K562 (cell line): ENCODE data around the gene SLC7A5. TPM values are rescaled to one million over a fixed set of nuclear protein-coding genes. Genes with fewer than 3 reads are reported as not detected.

Source experiments
- ATAC-seq: fragments of 200-7000 bp; cut with Tn5 transposase; 3 replicates; pipeline ENCODE4 v1.9.1; 2020; ENCODE audit warnings: moderate library complexity
- BruUV-seq: library from RNA; stranded (reverse); fragments of 400-500 nt; replicated peaks from 2 replicates; lab custom pipeline; 2021; lab: Mats Ljungman, UMichigan
- CTCF ChIA-PET: fragments of 300-600 bp; formaldehyde crosslinking; extraction: SDS; loops from one replicate; lab custom pipeline; 2021; ENCODE audit warnings: low intra/inter-chr PET ratio; lab: Yijun Ruan, JAX
- POLR2A ChIA-PET: fragments of 300-600, 350-650 bp; sonication (Branson Sonifier 250); formaldehyde crosslinking; extraction: SDS; loops from one replicate; lab custom pipeline; 2021; ENCODE audit warnings: antibody characterized with exemption, inconsistent platforms; lab: Yijun Ruan, JAX
- DNase-seq, 4 experiments: peaks; one replicate each; pipeline versions ENCODE4 v3.0.0 to v3.0.0-alpha.2; 2011 to 2018; ENCODE audit warnings: low spot score in 3 of 4, mixed read lengths in 3 of 4; ENCODE audit errors: extremely low read depth in 1 of 4
- FAIRE-seq: peaks from 2 replicates; lab custom pipeline; 2011; peaks lifted over from hg19 to GRCh38; lab: Jason Lieb, UNC
- H2AFZ ChIP-seq: 2 replicates; pipeline ENCODE4 v1.6.0; 2011; ENCODE audit warnings: low read depth, low read length, control low read depth, inconsistent platforms
- H3K27ac ChIP-seq: fragments of 200-600 bp; 3 replicates; pipeline ENCODE4 v1.8.0; 2011; ENCODE audit warnings: low read depth, mild to moderate bottlenecking, control low read depth, inconsistent platforms, low read length, moderate library complexity, mixed read lengths; ENCODE audit errors: extremely low read depth
- H3K27me3 ChIP-seq, 2 experiments: fragments of 300-600 bp in 1 of 2; 2 replicates in 1 of 2; 3 replicates in 1 of 2; pipeline versions ENCODE4 v1.6.0 to v1.8.0; 2011; ENCODE audit warnings: inconsistent platforms in 2 of 2, low read length in 2 of 2, mild to moderate bottlenecking in 1 of 2, mixed read lengths in 1 of 2, moderate library complexity in 1 of 2; ENCODE audit not compliant: control insufficient read depth in 2 of 2, insufficient read depth in 2 of 2
- H3K36me3 ChIP-seq: fragments of 300-600 bp; 3 replicates; pipeline ENCODE4 v1.8.0; 2011; ENCODE audit warnings: mild to moderate bottlenecking, low read length, inconsistent platforms; ENCODE audit not compliant: control insufficient read depth, insufficient read depth
- H3K4me1 ChIP-seq, 2 experiments: fragments of 200-600 bp in 1 of 2; replicated peaks in 1 of 2; 2 replicates in 1 of 2; 3 replicates in 1 of 2; pipeline versions ENCODE4 v1.5.1 to v1.8.0; 2011; ENCODE audit warnings: inconsistent platforms in 2 of 2, low read length in 2 of 2, mild to moderate bottlenecking in 1 of 2, mixed read lengths in 1 of 2, moderate library complexity in 1 of 2; ENCODE audit not compliant: control insufficient read depth in 2 of 2, insufficient read depth in 2 of 2
- H3K4me2 ChIP-seq: 2 replicates; pipeline ENCODE4 v1.6.1; 2011; ENCODE audit warnings: low read length, control low read depth, inconsistent platforms, mixed read lengths; ENCODE audit not compliant: insufficient read depth
- H3K4me3 ChIP-seq: fragments of 200-600 bp; sonication (generic), shearing (Covaris generic); 2 replicates; pipeline ENCODE4 v1.5.1; 2016; ENCODE audit warnings: control low read depth, inconsistent platforms
- H3K79me2 ChIP-seq: fragments of 200-600 bp; 3 replicates; pipeline ENCODE4 v1.8.0; 2011; ENCODE audit warnings: low read length, inconsistent platforms; ENCODE audit not compliant: control insufficient read depth, insufficient read depth
- H3K9ac ChIP-seq, 2 experiments: 2 replicates each; pipeline versions ENCODE4 v1.6.0 to v1.6.1; 2011; ENCODE audit warnings: low read depth in 2 of 2, low read length in 2 of 2, control low read depth in 1 of 2, inconsistent platforms in 1 of 2, mild to moderate bottlenecking in 1 of 2, mixed read lengths in 1 of 2; ENCODE audit not compliant: insufficient read depth in 1 of 2
- H3K9me1 ChIP-seq: one replicate; pipeline ENCODE4 v1.6.0; 2011; ENCODE audit warnings: inconsistent platforms, mild to moderate bottlenecking, low read length, moderate library complexity; ENCODE audit not compliant: control insufficient read depth, insufficient read depth
- H3K9me3 ChIP-seq: replicated peaks from 2 replicates; pipeline ENCODE4 v1.5.1; 2011; ENCODE audit warnings: low read depth, low read length, inconsistent platforms; ENCODE audit not compliant: control insufficient read depth, insufficient read depth
- H4K20me1 ChIP-seq: replicated peaks from 2 replicates; pipeline ENCODE4 v1.6.1; 2011; ENCODE audit warnings: low read length, inconsistent platforms, mixed read lengths; ENCODE audit not compliant: control insufficient read depth, insufficient read depth
- CEBPG ChIP-seq, 3 experiments: fragments of 200-800 bp in 1 of 3; sonication (Bioruptor generic) in 1 of 3; sonication (generic) in 1 of 3; formaldehyde crosslinking in 1 of 3; IDR thresholded peaks in 2 of 3; conservative IDR thresholded peaks in 1 of 3; 2 replicates each; pipeline versions ENCODE4 v1.6.1 to v1.8.0; 2016 to 2022; ENCODE audit warnings: missing compliant biosample characterization in 2 of 3, missing genetic modification characterization in 2 of 3, mild to moderate bottlenecking in 1 of 3, missing genetic modification reagents in 1 of 3
- ILF3 ChIP-seq: fragments of 450-650 bp; IDR thresholded peaks from 2 replicates; pipeline ENCODE4 v1.6.1; 2018; ENCODE audit warnings: antibody characterized with exemption, mild to moderate bottlenecking, moderate library complexity, borderline replicate concordance
- KDM5B ChIP-seq: fragments of 200-600 bp; sonication (generic); IDR thresholded peaks from 2 replicates; pipeline ENCODE4 v1.6.1; 2012; ENCODE audit warnings: low read depth, mild to moderate bottlenecking, moderate library complexity, low read length, control low read depth, inconsistent platforms; ENCODE audit not compliant: insufficient replicate concordance
- MEIS2 ChIP-seq: fragments of 450-650 bp; IDR thresholded peaks from 2 replicates; pipeline ENCODE4 v1.6.1; 2014; ENCODE audit warnings: mild to moderate bottlenecking; ENCODE audit not compliant: partially characterized antibody
- PBX2 ChIP-seq, 2 experiments: IDR thresholded peaks in 1 of 2; conservative IDR thresholded peaks in 1 of 2; 2 replicates each; pipeline ENCODE4 v1.6.1; 2016; ENCODE audit warnings: low read depth in 2 of 2, mild to moderate bottlenecking in 1 of 2, missing compliant biosample characterization in 1 of 2, missing genetic modification characterization in 1 of 2, moderate library complexity in 1 of 2
- PKNOX1 ChIP-seq: fragments of 450-650 bp; IDR thresholded peaks from 2 replicates; pipeline ENCODE4 v1.6.1; 2016
- RAD21 ChIP-seq, 2 experiments: fragments of 250-450 bp in 1 of 2; fragments of 450-650 bp in 1 of 2; sonication (Bioruptor Pico) in 1 of 2; formaldehyde crosslinking in 1 of 2; IDR thresholded peaks in 1 of 2; conservative IDR thresholded peaks in 1 of 2; 2 replicates each; pipeline versions ENCODE4 v1.4.0 to v1.8.0; 2020 to 2022; ENCODE audit warnings: mild to moderate bottlenecking in 2 of 2, moderate library complexity in 1 of 2
- SAP30 ChIP-seq: fragments of 200-600 bp; sonication (generic); IDR thresholded peaks from 2 replicates; pipeline ENCODE4 v1.6.1; 2012; ENCODE audit warnings: borderline replicate concordance, low read depth, mild to moderate bottlenecking, moderate library complexity, low read length, control low read depth, inconsistent platforms; ENCODE audit not compliant: insufficient read depth, poor library complexity, severe bottlenecking
- STAT5B ChIP-seq: fragments of 250-450 bp; sonication (Bioruptor Pico); IDR thresholded peaks from 2 replicates; pipeline ENCODE4 v1.8.0; 2021; ENCODE audit warnings: mild to moderate bottlenecking, inconsistent platforms
- TARDBP ChIP-seq: fragments of 450-650 bp; IDR thresholded peaks from 2 replicates; pipeline ENCODE4 v1.6.1; 2016
- THAP7 ChIP-seq: fragments of 250-450 bp; sonication (Bioruptor Pico); IDR thresholded peaks from 2 replicates; pipeline ENCODE4 v1.5.0; 2021
- ZNF41 ChIP-seq: fragments of 250-450 bp; sonication (Bioruptor Pico); conservative IDR thresholded peaks from 2 replicates; pipeline ENCODE4 v1.4.0; 2020; ENCODE audit warnings: mild to moderate bottlenecking
- WGBS: fragments of 100-300 bp; shearing (Covaris generic); methylation state at CpG from one replicate; pipeline ENCODE4 v1.1.6; 2016; ENCODE audit warnings: low coverage, mixed read lengths; ENCODE audit not compliant: insufficient coverage; ENCODE audit errors: missing lambda C conversion rate; 5-methylcytosine and 5-hydroxymethylcytosine counted together
- in situ Hi-C: fragments of 300-500 bp; cut with MboI; formaldehyde crosslinking; loops from 4 replicates; pipeline ENCODE4 v1.15.0; 2018; ENCODE audit warnings: inconsistent platforms, mixed read lengths
- intact Hi-C: fragments of 100-400 bp; cut with micrococcal nuclease; formaldehyde crosslinking; loops from 2 replicates; pipeline ENCODE4 v1.14.2; 2022
- polyA plus RNA-seq, 8 experiments: library from polyadenylated mRNA; depleted of rRNA in 4 of 8; stranded (reverse) in 5 of 8; unstranded in 3 of 8; fragments of >200 nt; fragmentation: Nextera tagmentation in 2 of 8; fragmentation: Illumina TruSeq in 1 of 8; extraction: Ambion mirVana in 2 of 8; extraction: Trizol in 1 of 8; gene quantifications; 2 replicates each; pipeline versions ENCODE4 v1.2.1 to v1.2.3, GENCODE V29; 2011 to 2014; ENCODE audit warnings: inconsistent platforms in 1 of 8, missing spikeins in 1 of 8
- total RNA-seq, 7 experiments: library from RNA; depleted of rRNA in 6 of 7; stranded (reverse); fragments of >200 nt in 6 of 7; fragmentation: Illumina TruSeq in 2 of 7; extraction: Trizol in 2 of 7; gene quantifications; 2 replicates each; pipeline versions ENCODE4 v1.2.1 to v1.2.3, GENCODE V29; 2011 to 2021; ENCODE audit warnings: low replicate concordance in 1 of 7
- TF ChIP-seq, protein P1 (sequence below), 3 experiments: IDR thresholded peaks in 2 of 3; conservative IDR thresholded peaks in 1 of 3; 2 replicates each; pipeline ENCODE4 v1.5.1; 2011 to 2012; ENCODE audit warnings: low read length in 3 of 3, mild to moderate bottlenecking in 3 of 3, control low read depth in 2 of 3, improper control_type of control experiment in 1 of 3, inconsistent platforms in 1 of 3, low read depth in 1 of 3, mixed read lengths in 1 of 3, moderate library complexity in 1 of 3; ENCODE audit not compliant: insufficient read depth in 2 of 3

Gene SLC7A5
- total and polyA plus RNA-seq, 9 of the 15 experiments (the other 6 are each of a cell fraction or from before 2014, with no cell fraction given) = 1.9 to 220 (median 18.6) TPM

DNA sequence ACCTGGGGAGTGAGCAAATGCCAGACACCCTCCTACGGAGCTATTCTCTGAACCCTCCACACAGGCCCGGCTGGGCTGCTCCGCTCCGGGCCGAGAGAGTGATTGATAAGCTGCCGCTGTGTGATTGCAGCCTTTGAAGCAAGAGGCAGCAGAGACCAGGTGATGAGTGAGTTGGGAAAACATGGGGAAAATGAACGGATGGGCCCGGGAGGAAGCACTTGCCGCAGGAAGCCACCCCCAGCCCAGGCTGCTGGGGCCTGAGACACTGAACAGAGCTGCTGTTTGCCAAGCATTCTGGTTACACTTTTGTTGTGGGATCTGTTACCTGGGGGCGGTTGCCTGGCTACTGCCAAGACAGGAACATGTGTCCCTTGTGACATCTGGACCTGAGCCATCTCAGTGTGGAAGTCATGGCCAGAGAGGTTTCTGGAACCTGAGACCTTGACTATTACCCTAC, 57.1 kb downstream of the SLC7A5 start:
- POLR2A ChIA-PET = interaction anchor here (0.9 to 1.0 kb wide), 2 partner anchors 13 to 15 kb away, joined by 3 to 4 read pairs; no protein-coding TSS in a partner anchor
- 22% methylated on average over 9 of the region's 10 CpGs for WGBS
- peaks cover 10 to 14% of the 10 kb centered on the region in 2 experiments for H3K4me1 ChIP-seq
- TF ChIP-seq STAT5B (CRISPR knock-in tag) (no peak), THAP7 (no peak), CEBPG (CRISPR knock-in tag; IDR thresholded peaks at IDR 0.05) (no peak), CEBPG (tag; conservative IDR thresholded peaks at IDR 0.05 in 1 of 2, IDR thresholded peaks at IDR 0.05 in 1 of 2) (peak in 1 of 2 experiments; percentile 56; a peak in 2 of 4 replicates), SAP30 (no peak), PBX2 (CRISPR knock-in tag; IDR thresholded peaks at IDR 0.05; ENCODE audit: low read depth) (no peak), PBX2 (tag; conservative IDR thresholded peaks at IDR 0.05; ENCODE audit: low read depth) (peak; percentile 81), PKNOX1 (peak; percentile 61), RAD21 (CRISPR knock-in tag; conservative IDR thresholded peaks at IDR 0.05 in 1 of 2, IDR thresholded peaks at IDR 0.05 in 1 of 2) (peak in 1 of 2 experiments; percentile 49; a peak in 2 of 4 replicates), ILF3 (no peak), KDM5B (no peak), TARDBP (no peak), MEIS2 (peak; percentile 84), ZNF41 (CRISPR knock-in tag) (no peak)
- TF ChIP-seq, protein P1, sequence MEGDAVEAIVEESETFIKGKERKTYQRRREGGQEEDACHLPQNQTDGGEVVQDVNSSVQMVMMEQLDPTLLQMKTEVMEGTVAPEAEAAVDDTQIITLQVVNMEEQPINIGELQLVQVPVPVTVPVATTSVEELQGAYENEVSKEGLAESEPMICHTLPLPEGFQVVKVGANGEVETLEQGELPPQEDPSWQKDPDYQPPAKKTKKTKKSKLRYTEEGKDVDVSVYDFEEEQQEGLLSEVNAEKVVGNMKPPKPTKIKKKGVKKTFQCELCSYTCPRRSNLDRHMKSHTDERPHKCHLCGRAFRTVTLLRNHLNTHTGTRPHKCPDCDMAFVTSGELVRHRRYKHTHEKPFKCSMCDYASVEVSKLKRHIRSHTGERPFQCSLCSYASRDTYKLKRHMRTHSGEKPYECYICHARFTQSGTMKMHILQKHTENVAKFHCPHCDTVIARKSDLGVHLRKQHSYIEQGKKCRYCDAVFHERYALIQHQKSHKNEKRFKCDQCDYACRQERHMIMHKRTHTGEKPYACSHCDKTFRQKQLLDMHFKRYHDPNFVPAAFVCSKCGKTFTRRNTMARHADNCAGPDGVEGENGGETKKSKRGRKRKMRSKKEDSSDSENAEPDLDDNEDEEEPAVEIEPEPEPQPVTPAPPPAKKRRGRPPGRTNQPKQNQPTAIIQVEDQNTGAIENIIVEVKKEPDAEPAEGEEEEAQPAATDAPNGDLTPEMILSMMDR (IDR thresholded peaks at IDR 0.05 in 2 of 3, conservative IDR thresholded peaks at IDR 0.05 in 1 of 3; ENCODE audit: insufficient read depth in 2 of 3, low read depth in 1 of 3, low read length in 3 of 3) = peak in 2 of 3 experiments; percentile 3 to 22; a peak in 1 of 6 replicates

More for the DNA sequence above, 57.1 kb downstream of the SLC7A5 start:
- Histone ChIP-seq H3K9me3 (peaks cover under 1% of the 10 kb centered on the region; the same call in 1 of the 2 replicates), H3K27me3 (peaks cover 2 to 17% of the 10 kb centered on the region in 2 experiments; a peak in 2 of 5 replicates), H3K36me3 (no peaks in the 10 kb centered on the region), H3K4me2 (no peak overlapping the region), H3K4me3 (no peak overlapping the region), H3K79me2 (no peaks in the 10 kb centered on the region), H4K20me1 (no peaks in the 10 kb centered on the region), H3K9me1 (no peaks in the 10 kb centered on the region), H3K9ac (no peak overlapping the region), H3K27ac (no peak overlapping the region), H2AFZ (no peak overlapping the region)
- peak; percentile 42 for ATAC-seq
- in situ Hi-C loops (no loop called here), intact Hi-C loops (no loop called here)
- CTCF ChIA-PET = no interaction called here
- no peak for DNase-seq
- no peak for FAIRE-seq
- BruUV-seq = no TSS peak
